ENCODE results near the gene KCND2.

DNA sequence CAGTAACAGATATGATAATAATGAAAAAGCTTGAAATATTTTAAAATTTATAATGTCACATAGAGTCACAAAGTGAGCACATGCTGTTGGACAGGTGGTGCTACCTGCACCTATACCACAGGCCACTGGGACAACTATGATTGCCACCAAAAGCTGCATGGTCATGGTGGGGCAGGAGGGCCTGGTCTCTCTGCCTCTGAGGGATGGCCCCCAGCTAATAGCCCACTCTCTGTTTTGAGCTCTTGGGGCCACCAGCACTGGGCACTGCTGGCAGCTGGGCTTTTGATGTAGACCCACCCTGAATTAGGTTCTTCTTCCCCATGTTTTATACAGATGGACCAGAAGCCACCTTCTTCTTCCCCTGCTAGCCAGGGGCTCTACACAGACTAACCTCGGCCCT is 265.4 kb downstream of the KCND2 start:
- TF ChIP-seq POLR2A (IDR thresholded peaks at IDR 0.05; ENCODE audit: low read depth, low read length), result no peak
- no peak for TF ChIP-seq POLR2AphosphoS5 (IDR thresholded peaks at IDR 0.05; ENCODE audit: low read depth, low read length)
- no peak for TF ChIP-seq TAF1 (IDR thresholded peaks at IDR 0.05; ENCODE audit: borderline replicate concordance, low read depth, low read length)
